NT2/D1 (cell line): Measurements from ENCODE around the gene STAU1.
"Not testable (repeated sequence)": the region's sequence is repeated elsewhere in the genome, so short reads cannot be mapped to it uniquely, and the experiment has no call there.

Source experiments
- DNase-seq: peaks from one replicate; pipeline ENCODE4 v3.0.0-alpha.2; 2011; ENCODE audit warnings: low read depth, low spot score
- H3K27me3 ChIP-seq: 2 replicates; pipeline ENCODE4 v1.6.0; 2011; ENCODE audit warnings: mild to moderate bottlenecking; ENCODE audit not compliant: insufficient read length, insufficient read depth
- H3K36me3 ChIP-seq: 2 replicates; pipeline ENCODE4 v1.6.1; 2011; ENCODE audit warnings: mild to moderate bottlenecking, low read length, mixed read lengths; ENCODE audit not compliant: insufficient read depth, insufficient read length
- H3K4me1 ChIP-seq: 2 replicates; pipeline ENCODE4 v1.5.1; 2011; ENCODE audit not compliant: insufficient read depth, insufficient read length
- H3K4me3 ChIP-seq: 2 replicates; pipeline ENCODE4 v1.5.1; 2011; ENCODE audit warnings: low read depth; ENCODE audit not compliant: insufficient read length
- H3K9ac ChIP-seq: 2 replicates; pipeline ENCODE4 v1.6.0; 2011; ENCODE audit warnings: low read depth; ENCODE audit not compliant: insufficient read length
- H3K9me3 ChIP-seq: 2 replicates; pipeline ENCODE4 v1.5.1; 2011; ENCODE audit warnings: mild to moderate bottlenecking, low read length; ENCODE audit not compliant: insufficient read depth
- SUZ12 ChIP-seq: IDR thresholded peaks from 2 replicates; pipeline ENCODE4 v1.6.1; 2011; ENCODE audit not compliant: insufficient read length, insufficient read depth; ENCODE audit errors: extremely low read depth
- YY1 ChIP-seq: IDR thresholded peaks from 2 replicates; pipeline ENCODE4 v1.6.1; 2011; ENCODE audit not compliant: insufficient read length, insufficient read depth
- ZNF274 ChIP-seq: IDR thresholded peaks from 2 replicates; pipeline ENCODE4 v1.6.1; 2011; ENCODE audit warnings: mild to moderate bottlenecking, low read depth, low read length

Gene STAU1

DNA sequence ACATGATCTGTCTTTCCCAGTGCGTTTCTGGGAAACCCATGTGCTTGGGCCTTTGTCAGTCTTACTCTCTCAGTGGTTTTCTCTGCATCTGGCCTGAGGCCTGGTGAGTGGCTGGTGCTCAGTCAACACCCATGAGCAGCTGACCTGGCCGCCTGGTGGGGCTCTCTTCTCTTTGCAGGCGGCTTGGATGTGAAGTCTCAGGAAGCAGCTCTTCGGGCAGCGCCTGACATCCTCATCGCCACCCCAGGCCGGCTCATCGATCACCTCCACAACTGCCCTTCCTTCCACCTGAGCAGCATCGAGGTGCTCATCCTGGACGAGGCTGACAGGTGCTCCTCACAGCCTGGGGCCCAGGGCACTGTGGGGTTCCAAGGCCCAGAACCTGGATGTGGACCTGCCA lies 41.9 kb upstream of the STAU1 start:
- TF ChIP-seq ZNF274 (no peak), YY1 (no peak), SUZ12 (no peak)
- peaks cover 13% of the 10 kb centered on the region for H3K4me1 ChIP-seq
- H3K9ac ChIP-seq, result peak overlapping the region; percentile 51
- H3K36me3 ChIP-seq, result peaks cover 83% of the 10 kb centered on the region
- H3K4me3 ChIP-seq, result no peak overlapping the region
- DNase-seq, result no peak
- H3K9me3 ChIP-seq, result no peaks in the 10 kb centered on the region
- no peaks in the 10 kb centered on the region for H3K27me3 ChIP-seq

- peaks cover 13% of the 10 kb centered on the region for H3K4me1 ChIP-seq
- peaks cover 83% of the 10 kb centered on the region for H3K36me3 ChIP-seq
- H3K27me3 ChIP-seq, result no peaks in the 10 kb centered on the region
- H3K9ac ChIP-seq, result no peak overlapping the region
- no peaks in the 10 kb centered on the region for H3K9me3 ChIP-seq
- no peak for TF ChIP-seq SUZ12
- TF ChIP-seq YY1, result no peak
- no peak for TF ChIP-seq ZNF274
- no peak overlapping the region for H3K4me3 ChIP-seq
- DNase-seq, result no peak
Measured at GRCh38 chr20:49229381-49229780, 41.2 kb upstream of the STAU1 start.

DNA sequence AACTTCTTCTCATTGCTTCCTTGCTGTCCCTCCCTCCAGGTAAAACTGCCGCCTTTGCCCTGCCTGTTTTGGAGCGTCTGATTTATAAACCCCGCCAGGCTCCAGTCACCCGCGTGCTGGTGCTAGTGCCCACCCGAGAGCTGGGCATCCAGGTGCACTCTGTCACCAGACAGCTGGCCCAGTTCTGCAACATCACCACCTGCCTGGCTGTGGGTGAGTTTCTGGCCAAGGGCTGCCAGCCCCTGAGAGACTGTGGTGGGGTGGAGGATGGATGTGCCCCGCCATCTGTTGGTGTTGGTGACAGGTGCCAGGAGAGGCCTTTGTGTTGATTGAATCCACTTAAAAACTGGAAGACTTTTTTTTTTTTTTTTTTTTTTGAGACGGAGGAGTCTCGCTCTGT lies 40.5 kb upstream of the STAU1 start:
- Histone ChIP-seq H3K4me3 (no peak overlapping the region), H3K27me3 (no peaks in the 10 kb centered on the region), H3K9me3 (no peaks in the 10 kb centered on the region), H3K9ac (no peak overlapping the region), H3K36me3 (peaks cover 83% of the 10 kb centered on the region), H3K4me1 (peaks cover 13% of the 10 kb centered on the region)
- no peak for DNase-seq
- TF ChIP-seq SUZ12, result no peak
- TF ChIP-seq ZNF274, result no peak
- TF ChIP-seq YY1, result no peak

GRCh38 chr20:49225896-49226295 lies 37.8 kb upstream of the STAU1 start:
- Histone ChIP-seq H3K27me3 (no peaks in the 10 kb centered on the region), H3K4me3 (no peak overlapping the region), H3K4me1 (peaks cover 11% of the 10 kb centered on the region), H3K36me3 (peaks cover 87% of the 10 kb centered on the region), H3K9me3 (no peaks in the 10 kb centered on the region), H3K9ac (no peak overlapping the region)
- no peak for DNase-seq
- TF ChIP-seq ZNF274, result no peak
- TF ChIP-seq SUZ12, result no peak

- Histone ChIP-seq H3K9ac (peak overlapping the region; percentile 98), H3K4me1 (peaks cover 3% of the 10 kb centered on the region), H3K4me3 (peak overlapping the region; percentile 98), H3K36me3 (peaks cover 49% of the 10 kb centered on the region), H3K9me3 (no peaks in the 10 kb centered on the region), H3K27me3 (no peaks in the 10 kb centered on the region)
- DNase-seq, result no peak
- TF ChIP-seq SUZ12 (no peak), ZNF274 (no peak), YY1 (no peak)
Measured at GRCh38 chr20:49219924-49220831, 32.0 kb upstream of the STAU1 start.

- Histone ChIP-seq H3K4me1 (peaks cover 3% of the 10 kb centered on the region), H3K27me3 (no peaks in the 10 kb centered on the region), H3K9ac (peak within 1 kb of the TSS; percentile 98), H3K36me3 (peaks cover 41% of the 10 kb centered on the region), H3K9me3 (no peaks in the 10 kb centered on the region), H3K4me3 (peak within 1 kb of the TSS; percentile 98)
- peak; percentile 99 for DNase-seq
- no peak for TF ChIP-seq YY1
- no peak for TF ChIP-seq SUZ12
- no peak for TF ChIP-seq ZNF274
Measured at GRCh38 chr20:49219091-49219923, 31.2 kb upstream of the STAU1 start, which contains the start of gene DDX27. DDX27 (plus strand) TSS chr20:49219416; CDS start chr20:49219449, 33 bp downstream.

- H3K4me3 ChIP-seq, H3K27me3 ChIP-seq: not testable (repeated sequence)
- peak overlapping the region; percentile 98 for H3K9ac ChIP-seq
Measured at GRCh38 chr20:49218739-49219090, 30.6 kb upstream of the STAU1 start.

More at GRCh38 chr20:49218739-49219090, 30.6 kb upstream of the STAU1 start:
- H3K4me1 ChIP-seq, DNase-seq, H3K9me3 ChIP-seq: not testable (repeated sequence)
- peaks cover 35% of the 10 kb centered on the region for H3K36me3 ChIP-seq
